ENCODE data around the gene PHKA1. TPM values are rescaled to one million over a fixed set of nuclear protein-coding genes. Genes with fewer than 3 reads are reported as not detected.
"Not testable (repeated sequence)": the region's sequence is repeated elsewhere in the genome, so short reads cannot be mapped to it uniquely, and the experiment has no call there.

The PHKA1 gene
- total RNA-seq = 4.7 and 5.6 TPM in 2 replicates

DNA sequence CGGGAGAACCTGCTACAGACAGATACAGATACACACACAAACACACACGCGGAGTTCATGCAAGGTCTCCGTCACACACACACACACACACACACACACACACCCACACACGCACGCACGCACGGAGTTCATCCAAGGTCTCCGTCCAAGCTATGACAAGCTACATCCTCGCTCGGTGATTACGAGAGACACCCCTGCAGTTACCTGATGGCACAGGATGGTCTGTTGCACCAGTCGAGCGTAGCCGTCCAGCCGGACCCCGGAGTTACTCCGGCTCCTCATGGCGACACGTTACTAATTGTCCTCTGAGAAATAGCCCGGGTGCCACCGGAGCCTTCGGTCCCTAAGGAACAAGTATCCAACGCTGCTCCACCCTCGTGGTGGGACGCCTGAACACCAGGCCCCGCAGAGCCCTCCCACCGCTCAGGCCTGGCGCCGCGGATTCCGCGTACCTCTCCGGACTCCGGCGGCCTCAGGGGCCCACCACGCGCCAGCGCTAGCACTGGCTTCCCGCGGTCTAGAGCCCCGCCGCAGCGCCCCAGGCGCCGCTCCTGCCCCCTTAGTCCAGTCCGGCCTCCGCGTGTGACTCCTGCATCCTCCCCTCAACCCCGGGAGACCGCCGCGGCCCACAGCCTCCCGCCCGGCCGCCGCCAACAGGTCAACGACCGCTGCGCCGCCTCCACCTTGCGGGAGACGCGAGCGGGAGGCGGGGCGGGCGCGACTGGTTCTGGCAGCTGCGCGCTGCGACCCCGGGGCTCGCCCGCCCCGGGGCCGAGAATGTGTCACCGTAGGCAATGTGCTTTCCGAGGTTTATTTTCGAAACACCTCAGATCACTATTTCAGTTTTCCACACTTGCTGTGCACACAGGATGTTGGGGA, at the start of gene PHKA1:
PHKA1 (minus strand) TSS at position 708 of the 879 bp plus-strand sequence; CDS start at position 282, 426 bp downstream.
- peak within 1 kb of the TSS; percentile 76 for H2AFZ ChIP-seq (ENCODE audit: low read length)
- peak within 1 kb of the TSS; percentile 66 for H3K27ac ChIP-seq (ENCODE audit: low read depth, low read length)
- H3K4me3 ChIP-seq (ENCODE audit: insufficient read depth, low read length) = peak within 1 kb of the TSS; percentile 69
- not testable (repeated sequence) for H3K9me3 ChIP-seq (ENCODE audit: low read depth, low read length); H3K79me2 ChIP-seq (ENCODE audit: insufficient read depth, low read length); H4K20me1 ChIP-seq (ENCODE audit: insufficient read depth, low read length); H3K4me1 ChIP-seq (ENCODE audit: insufficient read depth, low read length); H3K27me3 ChIP-seq (ENCODE audit: insufficient read depth, low read length); DNase-seq (ENCODE audit: insufficient read length, low spot score, missing footprints); H3K36me3 ChIP-seq (ENCODE audit: insufficient read depth, low read length)
- H3K4me2 ChIP-seq (ENCODE audit: insufficient read depth, low read length) = peak within 1 kb of the TSS; percentile 78

DNA sequence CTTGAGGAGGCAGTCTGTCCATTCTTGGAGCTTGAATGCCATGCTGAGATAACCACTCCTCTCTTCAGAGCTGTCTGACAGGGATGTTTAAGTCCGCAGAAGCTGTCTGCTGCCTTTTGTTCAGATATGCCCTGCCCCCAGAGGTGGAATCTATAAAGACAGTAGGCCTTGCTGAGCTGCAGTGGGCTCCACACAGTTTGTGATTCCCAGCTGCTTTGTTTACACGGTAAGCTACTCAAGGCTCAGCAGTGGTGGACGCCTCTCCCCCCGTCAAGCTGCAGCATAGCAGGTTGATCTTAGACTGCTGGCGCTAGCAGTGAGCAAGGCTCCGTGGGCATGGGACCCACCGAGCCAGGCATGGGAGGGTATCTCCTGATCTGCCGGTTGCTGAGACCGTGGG, 46.3 kb upstream of the PHKA1 start:
- not testable (repeated sequence) for H3K4me3 ChIP-seq (ENCODE audit: insufficient read depth, low read length); H4K20me1 ChIP-seq (ENCODE audit: insufficient read depth, low read length); H3K27me3 ChIP-seq (ENCODE audit: insufficient read depth, low read length); H3K4me2 ChIP-seq (ENCODE audit: insufficient read depth, low read length); H3K79me2 ChIP-seq (ENCODE audit: insufficient read depth, low read length); H3K4me1 ChIP-seq (ENCODE audit: insufficient read depth, low read length); H3K27ac ChIP-seq (ENCODE audit: low read depth, low read length); H3K36me3 ChIP-seq (ENCODE audit: insufficient read depth, low read length); H2AFZ ChIP-seq (ENCODE audit: low read length); DNase-seq (ENCODE audit: insufficient read length, low spot score, missing footprints); H3K9me3 ChIP-seq (ENCODE audit: low read depth, low read length)

DNA sequence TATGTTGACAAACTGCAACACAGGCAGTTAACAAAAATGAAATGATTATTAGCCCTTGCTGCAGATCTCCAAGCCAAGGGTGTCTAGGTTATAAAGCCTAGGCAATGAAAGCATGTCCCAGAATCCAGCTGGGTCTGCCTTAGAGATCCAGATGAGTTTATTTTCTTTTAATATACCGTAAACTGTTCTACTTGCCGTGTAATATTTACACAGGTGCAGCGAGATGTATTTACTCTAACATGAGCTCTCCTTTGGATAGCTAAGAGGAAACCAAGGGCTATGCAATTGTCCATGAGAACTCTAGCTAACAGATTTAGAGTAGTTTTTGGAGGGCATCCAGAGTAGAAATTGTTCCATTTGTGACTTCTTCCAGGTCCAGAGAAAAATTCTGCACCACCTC, 34.4 kb upstream of the PHKA1 start:
- not testable (repeated sequence) for H3K27me3 ChIP-seq (ENCODE audit: insufficient read depth, low read length); H3K4me1 ChIP-seq (ENCODE audit: insufficient read depth, low read length); H3K4me3 ChIP-seq (ENCODE audit: insufficient read depth, low read length); H4K20me1 ChIP-seq (ENCODE audit: insufficient read depth, low read length); H2AFZ ChIP-seq (ENCODE audit: low read length); H3K79me2 ChIP-seq (ENCODE audit: insufficient read depth, low read length); H3K4me2 ChIP-seq (ENCODE audit: insufficient read depth, low read length); H3K36me3 ChIP-seq (ENCODE audit: insufficient read depth, low read length); H3K27ac ChIP-seq (ENCODE audit: low read depth, low read length); DNase-seq (ENCODE audit: insufficient read length, low spot score, missing footprints); H3K9me3 ChIP-seq (ENCODE audit: low read depth, low read length)

DNA sequence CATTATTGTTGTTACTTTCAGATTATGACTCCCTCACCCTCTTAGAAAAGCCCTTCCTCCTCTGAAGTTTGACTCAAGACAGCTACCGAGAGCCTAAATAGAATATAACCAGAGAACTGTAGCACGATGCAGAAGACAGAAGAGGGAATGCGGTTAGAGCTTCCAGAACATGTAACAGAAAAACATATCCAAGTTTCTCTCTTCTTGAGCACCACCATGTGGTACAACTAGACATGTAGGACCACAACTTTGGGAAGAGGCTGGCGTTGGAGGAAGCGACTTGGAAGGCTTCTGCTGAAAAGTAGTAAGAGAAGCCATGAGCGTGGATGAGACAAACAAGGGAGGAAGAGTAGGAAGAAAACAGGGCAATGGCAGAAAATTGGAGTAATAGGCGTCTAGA, 31.4 kb upstream of the PHKA1 start:
- not testable (repeated sequence) for H3K9me3 ChIP-seq (ENCODE audit: low read depth, low read length); H3K36me3 ChIP-seq (ENCODE audit: insufficient read depth, low read length); H3K27ac ChIP-seq (ENCODE audit: low read depth, low read length); H3K4me2 ChIP-seq (ENCODE audit: insufficient read depth, low read length); H2AFZ ChIP-seq (ENCODE audit: low read length); DNase-seq (ENCODE audit: insufficient read length, low spot score, missing footprints); H4K20me1 ChIP-seq (ENCODE audit: insufficient read depth, low read length); H3K79me2 ChIP-seq (ENCODE audit: insufficient read depth, low read length); H3K4me1 ChIP-seq (ENCODE audit: insufficient read depth, low read length); H3K4me3 ChIP-seq (ENCODE audit: insufficient read depth, low read length); H3K27me3 ChIP-seq (ENCODE audit: insufficient read depth, low read length)

DNA sequence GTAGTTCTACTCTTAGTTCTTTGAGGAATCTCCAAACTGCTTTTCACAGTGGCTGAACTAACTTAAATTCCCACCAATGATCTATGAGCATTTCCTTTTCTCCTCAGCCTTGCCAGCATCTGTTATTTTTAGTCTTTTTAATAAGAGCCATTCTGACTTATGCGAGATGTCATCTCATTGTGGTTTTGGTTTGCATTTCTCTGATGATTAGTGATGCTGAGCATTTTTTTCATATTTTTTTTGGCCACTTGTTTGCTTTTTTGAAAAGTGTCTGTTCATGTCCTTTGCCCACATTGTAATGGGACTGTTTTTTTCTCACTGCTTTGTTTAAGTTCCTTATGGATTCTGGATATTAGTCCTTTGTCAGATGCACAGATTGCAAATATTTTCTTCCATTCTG, 21.5 kb upstream of the PHKA1 start:
- no peak for DNase-seq (ENCODE audit: insufficient read length, low spot score, missing footprints)
- Histone ChIP-seq H3K36me3 (ENCODE audit: insufficient read depth, low read length) (no peaks in the 10 kb centered on the region), H3K79me2 (ENCODE audit: insufficient read depth, low read length) (no peaks in the 10 kb centered on the region), H3K9me3 (ENCODE audit: low read depth, low read length) (no peaks in the 10 kb centered on the region), H3K4me2 (ENCODE audit: insufficient read depth, low read length) (no peak overlapping the region), H3K27ac (ENCODE audit: low read depth, low read length) (no peak overlapping the region), H3K4me1 (ENCODE audit: insufficient read depth, low read length) (no peaks in the 10 kb centered on the region), H2AFZ (ENCODE audit: low read length) (no peak overlapping the region), H4K20me1 (ENCODE audit: insufficient read depth, low read length) (no peaks in the 10 kb centered on the region), H3K27me3 (ENCODE audit: insufficient read depth, low read length) (peaks cover 12% of the 10 kb centered on the region), H3K4me3 (ENCODE audit: insufficient read depth, low read length) (no peak overlapping the region)
- TF ChIP-seq, protein P1, sequence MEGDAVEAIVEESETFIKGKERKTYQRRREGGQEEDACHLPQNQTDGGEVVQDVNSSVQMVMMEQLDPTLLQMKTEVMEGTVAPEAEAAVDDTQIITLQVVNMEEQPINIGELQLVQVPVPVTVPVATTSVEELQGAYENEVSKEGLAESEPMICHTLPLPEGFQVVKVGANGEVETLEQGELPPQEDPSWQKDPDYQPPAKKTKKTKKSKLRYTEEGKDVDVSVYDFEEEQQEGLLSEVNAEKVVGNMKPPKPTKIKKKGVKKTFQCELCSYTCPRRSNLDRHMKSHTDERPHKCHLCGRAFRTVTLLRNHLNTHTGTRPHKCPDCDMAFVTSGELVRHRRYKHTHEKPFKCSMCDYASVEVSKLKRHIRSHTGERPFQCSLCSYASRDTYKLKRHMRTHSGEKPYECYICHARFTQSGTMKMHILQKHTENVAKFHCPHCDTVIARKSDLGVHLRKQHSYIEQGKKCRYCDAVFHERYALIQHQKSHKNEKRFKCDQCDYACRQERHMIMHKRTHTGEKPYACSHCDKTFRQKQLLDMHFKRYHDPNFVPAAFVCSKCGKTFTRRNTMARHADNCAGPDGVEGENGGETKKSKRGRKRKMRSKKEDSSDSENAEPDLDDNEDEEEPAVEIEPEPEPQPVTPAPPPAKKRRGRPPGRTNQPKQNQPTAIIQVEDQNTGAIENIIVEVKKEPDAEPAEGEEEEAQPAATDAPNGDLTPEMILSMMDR (IDR thresholded peaks at IDR 0.05; ENCODE audit: extremely low read depth, low read depth, low read length) = no peak

DNA sequence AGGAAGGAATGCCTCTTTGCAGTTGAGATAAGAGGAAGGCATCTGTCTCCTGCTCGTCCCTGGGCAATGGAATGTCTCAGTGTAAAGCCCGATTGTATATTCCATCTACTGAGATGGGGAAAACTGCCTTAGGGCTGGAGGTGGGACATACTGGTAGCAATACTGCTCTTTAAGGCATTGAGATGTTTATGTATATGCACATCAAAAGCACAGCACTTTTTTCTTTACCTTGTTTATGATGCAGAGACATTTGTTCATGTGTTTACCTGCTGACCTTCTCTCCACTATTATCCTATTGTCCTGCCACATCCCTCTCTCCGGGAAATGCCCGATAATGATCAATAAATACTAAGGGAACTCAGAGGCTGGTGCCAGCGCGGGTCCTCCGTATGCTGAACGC, 19.5 kb upstream of the PHKA1 start:
- not testable (repeated sequence) for H3K79me2 ChIP-seq (ENCODE audit: insufficient read depth, low read length); H3K27ac ChIP-seq (ENCODE audit: low read depth, low read length); H3K4me3 ChIP-seq (ENCODE audit: insufficient read depth, low read length); DNase-seq (ENCODE audit: insufficient read length, low spot score, missing footprints); H3K36me3 ChIP-seq (ENCODE audit: insufficient read depth, low read length); H3K4me1 ChIP-seq (ENCODE audit: insufficient read depth, low read length); H3K4me2 ChIP-seq (ENCODE audit: insufficient read depth, low read length); H4K20me1 ChIP-seq (ENCODE audit: insufficient read depth, low read length); H3K9me3 ChIP-seq (ENCODE audit: low read depth, low read length); H2AFZ ChIP-seq (ENCODE audit: low read length)
- H3K27me3 ChIP-seq (ENCODE audit: insufficient read depth, low read length) = peaks cover 12% of the 10 kb centered on the region
